ENCODE results near the gene ACLY. TPM values are rescaled to one million over a fixed set of nuclear protein-coding genes. Genes with fewer than 3 reads are reported as not detected.

Gene ACLY
- total and polyA plus RNA-seq, 2 of the 13 experiments (the other 11 are each of a cell fraction or from before 2014, with no cell fraction given) = 111 to 218 TPM

DNA sequence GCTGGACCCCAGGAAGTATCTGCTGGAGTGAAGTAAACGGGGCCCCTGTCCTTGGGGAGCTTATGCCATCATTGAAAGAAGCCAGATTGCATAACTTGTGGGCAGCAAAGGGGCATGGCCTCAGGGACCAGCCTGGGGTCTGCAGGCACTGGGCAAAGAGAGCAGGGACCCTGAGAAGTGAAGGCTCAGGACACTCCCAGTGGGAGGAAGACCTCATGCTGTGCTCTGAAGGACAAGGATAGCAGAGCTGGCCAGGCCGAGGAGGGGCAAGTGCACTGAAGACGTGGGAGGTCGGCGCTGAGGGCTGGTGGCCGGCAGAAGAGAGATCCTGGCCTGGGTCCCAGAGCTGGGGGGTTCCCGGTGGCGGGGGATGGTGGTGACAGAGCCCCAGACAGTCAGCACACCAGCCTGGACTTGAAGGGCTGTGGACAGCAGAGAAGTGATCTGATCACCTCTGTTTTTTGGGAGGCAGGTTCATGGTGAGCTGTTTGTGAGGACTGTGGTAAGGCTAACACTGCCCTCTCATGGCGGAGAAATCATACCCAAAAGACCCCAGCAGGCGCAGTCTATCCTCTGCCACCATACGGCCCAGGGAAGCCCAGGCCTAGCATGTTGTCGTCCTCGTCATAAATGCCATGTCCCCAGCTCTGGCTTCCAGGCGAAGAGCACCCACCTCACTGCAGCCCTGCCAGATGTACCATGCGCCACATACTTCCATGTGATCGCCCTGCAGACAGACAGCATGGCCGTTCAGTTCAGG, 40.8 kb upstream of the ACLY start (continued):
- TF ChIP-seq, protein P1, sequence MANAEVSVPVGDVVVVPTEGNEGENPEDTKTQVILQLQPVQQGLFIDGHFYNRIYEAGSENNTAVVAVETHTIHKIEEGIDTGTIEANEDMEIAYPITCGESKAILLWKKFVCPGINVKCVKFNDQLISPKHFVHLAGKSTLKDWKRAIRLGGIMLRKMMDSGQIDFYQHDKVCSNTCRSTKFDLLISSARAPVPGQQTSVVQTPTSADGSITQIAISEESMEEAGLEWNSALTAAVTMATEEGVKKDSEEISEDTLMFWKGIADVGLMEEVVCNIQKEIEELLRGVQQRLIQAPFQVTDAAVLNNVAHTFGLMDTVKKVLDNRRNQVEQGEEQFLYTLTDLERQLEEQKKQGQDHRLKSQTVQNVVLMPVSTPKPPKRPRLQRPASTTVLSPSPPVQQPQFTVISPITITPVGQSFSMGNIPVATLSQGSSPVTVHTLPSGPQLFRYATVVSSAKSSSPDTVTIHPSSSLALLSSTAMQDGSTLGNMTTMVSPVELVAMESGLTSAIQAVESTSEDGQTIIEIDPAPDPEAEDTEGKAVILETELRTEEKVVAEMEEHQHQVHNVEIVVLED (CRISPR knock-in tag; IDR thresholded peaks at IDR 0.05; ENCODE audit: borderline replicate concordance) = no peak; the same call in 1 of the 2 replicates
- TF ChIP-seq, protein P2, sequence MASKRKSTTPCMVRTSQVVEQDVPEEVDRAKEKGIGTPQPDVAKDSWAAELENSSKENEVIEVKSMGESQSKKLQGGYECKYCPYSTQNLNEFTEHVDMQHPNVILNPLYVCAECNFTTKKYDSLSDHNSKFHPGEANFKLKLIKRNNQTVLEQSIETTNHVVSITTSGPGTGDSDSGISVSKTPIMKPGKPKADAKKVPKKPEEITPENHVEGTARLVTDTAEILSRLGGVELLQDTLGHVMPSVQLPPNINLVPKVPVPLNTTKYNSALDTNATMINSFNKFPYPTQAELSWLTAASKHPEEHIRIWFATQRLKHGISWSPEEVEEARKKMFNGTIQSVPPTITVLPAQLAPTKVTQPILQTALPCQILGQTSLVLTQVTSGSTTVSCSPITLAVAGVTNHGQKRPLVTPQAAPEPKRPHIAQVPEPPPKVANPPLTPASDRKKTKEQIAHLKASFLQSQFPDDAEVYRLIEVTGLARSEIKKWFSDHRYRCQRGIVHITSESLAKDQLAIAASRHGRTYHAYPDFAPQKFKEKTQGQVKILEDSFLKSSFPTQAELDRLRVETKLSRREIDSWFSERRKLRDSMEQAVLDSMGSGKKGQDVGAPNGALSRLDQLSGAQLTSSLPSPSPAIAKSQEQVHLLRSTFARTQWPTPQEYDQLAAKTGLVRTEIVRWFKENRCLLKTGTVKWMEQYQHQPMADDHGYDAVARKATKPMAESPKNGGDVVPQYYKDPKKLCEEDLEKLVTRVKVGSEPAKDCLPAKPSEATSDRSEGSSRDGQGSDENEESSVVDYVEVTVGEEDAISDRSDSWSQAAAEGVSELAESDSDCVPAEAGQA (IDR thresholded peaks at IDR 0.05; ENCODE audit: low read depth) = no peak
- TF ChIP-seq, protein P2 (CRISPR knock-in tag; IDR thresholded peaks at IDR 0.05; ENCODE audit: borderline replicate concordance) = no peak
- TF ChIP-seq ZNF354B (CRISPR knock-in tag; IDR thresholded peaks at IDR 0.05) (peak; percentile 39; the same call in 1 of the 2 replicates), ZNF569 (CRISPR knock-in tag; IDR thresholded peaks at IDR 0.05; ENCODE audit: borderline replicate concordance) (no peak), FOXJ3 (CRISPR knock-in tag; IDR thresholded peaks at IDR 0.05; ENCODE audit: borderline replicate concordance) (peak; percentile 30; the same call in 1 of the 2 replicates), ZNF431 (CRISPR knock-in tag; IDR thresholded peaks at IDR 0.05; ENCODE audit: borderline replicate concordance, low read depth) (no peak), SNAPC2 (CRISPR knock-in tag; IDR thresholded peaks at IDR 0.05) (0 out of 2 replicates have a peak, but pooled peaks have one; percentile 69), RFX1 (IDR thresholded peaks at IDR 0.05) (no peak), NCOA2 (CRISPR knock-in tag; IDR thresholded peaks at IDR 0.05) (peak; percentile 20; the same call in 1 of the 2 replicates), SOX13 (IDR thresholded peaks at IDR 0.05) (no peak), SOX13 (CRISPR knock-in tag; conservative IDR thresholded peaks at IDR 0.05 in 1 of 2, IDR thresholded peaks at IDR 0.05 in 1 of 2) (peak in 1 of 2 experiments; percentile 35; a peak in 2 of 4 replicates), IKZF1 (IDR thresholded peaks at IDR 0.05) (no peak), ARNT (IDR thresholded peaks at IDR 0.05) (no peak), STAT5B (CRISPR knock-in tag; IDR thresholded peaks at IDR 0.05) (no peak), MTA1 (CRISPR knock-in tag; IDR thresholded peaks at IDR 0.05; ENCODE audit: borderline replicate concordance) (no peak), ZNF782 (CRISPR knock-in tag; IDR thresholded peaks at IDR 0.05; ENCODE audit: borderline replicate concordance) (no peak), RARA (CRISPR knock-in tag; IDR thresholded peaks at IDR 0.05) (peak; percentile 57), TBP (CRISPR knock-in tag; IDR thresholded peaks at IDR 0.05) (no peak), SMAD1 (CRISPR knock-in tag; IDR thresholded peaks at IDR 0.05; ENCODE audit: borderline replicate concordance, low read depth) (no peak)
- TF ChIP-seq, protein P3, sequence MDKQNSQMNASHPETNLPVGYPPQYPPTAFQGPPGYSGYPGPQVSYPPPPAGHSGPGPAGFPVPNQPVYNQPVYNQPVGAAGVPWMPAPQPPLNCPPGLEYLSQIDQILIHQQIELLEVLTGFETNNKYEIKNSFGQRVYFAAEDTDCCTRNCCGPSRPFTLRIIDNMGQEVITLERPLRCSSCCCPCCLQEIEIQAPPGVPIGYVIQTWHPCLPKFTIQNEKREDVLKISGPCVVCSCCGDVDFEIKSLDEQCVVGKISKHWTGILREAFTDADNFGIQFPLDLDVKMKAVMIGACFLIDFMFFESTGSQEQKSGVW (CRISPR knock-in tag; IDR thresholded peaks at IDR 0.05; ENCODE audit: borderline replicate concordance) = no peak
- TF ChIP-seq, protein P4, sequence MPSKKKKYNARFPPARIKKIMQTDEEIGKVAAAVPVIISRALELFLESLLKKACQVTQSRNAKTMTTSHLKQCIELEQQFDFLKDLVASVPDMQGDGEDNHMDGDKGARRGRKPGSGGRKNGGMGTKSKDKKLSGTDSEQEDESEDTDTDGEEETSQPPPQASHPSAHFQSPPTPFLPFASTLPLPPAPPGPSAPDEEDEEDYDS (CRISPR knock-in tag; IDR thresholded peaks at IDR 0.05) = peak; percentile 32

All from HepG2 (cell line).